RKO (cell line): ENCODE measurements around the gene NDUFA8.

Experiments
- DNase-seq: peaks from one replicate; pipeline ENCODE4 v3.0.0-alpha.2; 2016; ENCODE audit warnings: low spot score

Gene NDUFA8

DNA sequence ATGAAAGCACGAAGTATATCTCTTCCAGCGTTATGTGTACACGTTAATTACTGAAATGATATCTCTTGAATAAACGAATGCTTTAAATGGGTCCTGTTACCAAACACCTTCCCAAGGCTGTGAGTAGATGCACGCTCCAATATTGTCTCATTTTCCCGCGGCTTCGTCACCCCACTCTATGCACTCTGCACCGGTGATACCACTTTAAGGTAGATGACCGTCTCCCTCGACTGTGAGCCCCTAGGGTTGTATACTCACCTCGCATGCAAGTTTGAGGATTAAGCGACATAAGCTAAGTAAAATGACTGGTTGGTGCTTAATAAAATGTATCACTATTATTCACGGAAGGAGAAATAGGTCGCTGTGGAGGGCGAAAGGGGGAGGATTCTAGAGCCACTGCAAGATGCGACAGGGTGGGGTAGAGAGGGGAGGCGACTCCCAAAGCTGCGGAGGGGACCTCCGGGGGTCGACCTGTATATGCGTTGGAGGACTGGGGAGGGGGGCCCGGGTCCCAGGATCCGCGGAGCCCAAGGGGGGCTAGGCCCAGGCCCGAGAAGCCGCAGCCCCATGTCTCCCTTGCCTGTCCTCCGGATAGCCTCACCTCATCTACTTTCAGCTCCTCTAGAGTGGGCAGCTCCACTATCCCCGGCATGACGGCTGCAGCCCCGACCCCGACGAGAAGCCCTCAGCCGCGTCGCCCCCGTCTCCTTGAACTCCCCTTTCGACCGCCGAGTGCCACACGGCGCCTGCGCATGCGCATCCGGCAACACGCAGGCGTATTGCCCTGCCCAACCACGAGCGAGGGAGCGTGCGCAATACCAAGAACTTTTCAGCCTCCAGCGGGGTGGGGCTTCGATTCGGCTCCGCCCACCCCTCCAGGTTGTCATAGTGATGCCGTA lies at the start of gene NDUFA8, which contains the start of gene MORN5:
Gene NDUFA8 (minus strand): TSS at position 754 of the 899 bp plus-strand sequence. CDS start 102 bp downstream, at position 652.
Gene MORN5 (plus strand): TSS at position 883 of the 899 bp plus-strand sequence. CDS start 65 bp downstream, outside the sequence.
- DNase-seq, result peak; percentile 98

GRCh38 chr9:122207096-122207495 lies 47.5 kb upstream of the NDUFA8 start:
- no peak for DNase-seq

GRCh38 chr9:122206118-122207046 lies 46.8 kb upstream of the NDUFA8 start:
- no peak for DNase-seq

- no peak for DNase-seq
Measured at GRCh38 chr9:122205176-122205575, 45.6 kb upstream of the NDUFA8 start.

- no peak for DNase-seq
Measured at GRCh38 chr9:122204491-122204890, 44.9 kb upstream of the NDUFA8 start.

- no peak for DNase-seq
Measured at GRCh38 chr9:122204055-122204454, 44.5 kb upstream of the NDUFA8 start.

DNA sequence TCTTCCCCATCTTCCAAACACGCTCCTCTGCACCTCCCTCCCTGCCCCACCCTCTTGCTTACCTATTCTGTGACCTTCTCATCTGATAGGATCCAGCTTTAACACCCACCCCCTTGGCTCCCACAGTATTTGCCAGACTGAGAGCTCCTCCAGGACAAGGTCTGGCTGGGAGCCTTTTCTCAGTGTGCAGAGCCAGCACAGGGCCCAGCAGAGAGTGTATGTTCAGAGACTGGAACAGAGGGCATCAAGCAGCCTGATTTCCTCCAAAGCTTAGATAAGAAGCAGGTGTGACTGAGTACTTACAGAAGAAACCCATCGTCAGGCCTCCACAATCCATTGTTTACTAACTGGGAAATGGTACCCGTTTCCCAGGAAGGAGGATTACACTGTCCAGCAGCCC lies 42.5 kb upstream of the NDUFA8 start:
- no peak for DNase-seq

DNA sequence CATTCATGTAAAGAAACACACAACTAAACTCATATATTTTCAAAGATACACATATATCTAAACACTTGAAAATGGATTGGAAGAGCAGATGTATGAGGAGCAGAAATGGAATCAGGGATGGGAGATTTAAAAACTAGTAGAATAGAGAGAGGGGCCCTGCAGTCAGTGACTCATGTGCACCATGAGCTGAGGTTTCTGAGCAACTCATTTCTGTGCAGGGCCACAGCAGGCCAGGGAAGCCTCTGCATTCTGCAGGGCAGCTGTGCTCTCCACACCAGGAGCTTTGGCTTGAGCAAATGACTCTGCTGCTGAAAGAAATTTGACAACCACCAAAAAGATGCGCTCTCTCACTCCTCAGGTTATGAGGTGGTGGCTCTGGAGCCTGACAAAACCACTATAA lies 42.1 kb upstream of the NDUFA8 start:
- no peak for DNase-seq

- DNase-seq, result peak; percentile 21
Measured at GRCh38 chr9:122200960-122201595, 41.5 kb upstream of the NDUFA8 start.

GRCh38 chr9:122197882-122198281 lies 38.3 kb upstream of the NDUFA8 start:
- DNase-seq, result no peak

DNA sequence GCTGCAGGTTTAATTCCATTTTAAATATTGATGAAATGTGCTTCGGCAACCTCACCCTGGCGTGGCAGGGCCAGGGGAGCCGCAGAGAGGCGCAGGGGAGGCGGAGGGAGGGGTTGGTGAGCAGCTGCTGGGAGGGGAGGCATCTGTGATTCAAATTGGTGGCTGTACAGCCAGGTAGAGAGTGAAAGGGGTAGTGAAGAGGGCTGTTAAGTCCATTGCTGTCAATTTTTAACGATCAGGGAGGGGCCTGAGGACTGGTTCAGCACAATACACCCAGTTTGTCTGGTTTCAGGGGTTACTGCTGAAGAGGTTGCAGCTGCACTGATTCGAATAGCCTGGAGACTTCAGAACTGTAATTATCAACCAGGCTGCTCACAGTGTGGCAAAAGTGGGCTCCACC lies 37.8 kb upstream of the NDUFA8 start:
- DNase-seq, result no peak

- no peak for DNase-seq
Measured at GRCh38 chr9:122195875-122196274, 36.3 kb upstream of the NDUFA8 start.

DNA sequence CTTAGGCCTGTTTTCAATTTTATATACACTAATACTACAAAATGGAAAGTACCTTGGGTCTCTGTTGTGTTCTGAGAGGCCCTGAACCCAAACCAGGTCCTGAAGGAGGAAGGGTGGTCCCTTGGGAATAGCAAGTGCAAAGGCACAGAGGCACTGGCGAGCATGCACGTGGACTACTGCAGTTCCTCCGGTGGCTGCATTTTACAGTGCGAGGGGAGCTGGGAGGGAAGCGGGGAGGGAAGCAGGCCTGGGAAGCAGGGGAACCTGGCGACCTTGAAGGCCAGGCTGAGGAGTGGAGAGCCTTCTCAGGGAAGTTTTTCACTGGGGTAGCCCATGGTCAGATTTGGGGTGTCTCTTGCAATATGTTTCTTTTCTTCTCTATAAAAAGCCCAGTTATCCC lies 34.1 kb upstream of the NDUFA8 start:
- no peak for DNase-seq

GRCh38 chr9:122192914-122193525 lies 33.4 kb upstream of the NDUFA8 start:
- no peak for DNase-seq

- DNase-seq, result no peak
Measured at GRCh38 chr9:122192261-122192875, 32.8 kb upstream of the NDUFA8 start.

DNA sequence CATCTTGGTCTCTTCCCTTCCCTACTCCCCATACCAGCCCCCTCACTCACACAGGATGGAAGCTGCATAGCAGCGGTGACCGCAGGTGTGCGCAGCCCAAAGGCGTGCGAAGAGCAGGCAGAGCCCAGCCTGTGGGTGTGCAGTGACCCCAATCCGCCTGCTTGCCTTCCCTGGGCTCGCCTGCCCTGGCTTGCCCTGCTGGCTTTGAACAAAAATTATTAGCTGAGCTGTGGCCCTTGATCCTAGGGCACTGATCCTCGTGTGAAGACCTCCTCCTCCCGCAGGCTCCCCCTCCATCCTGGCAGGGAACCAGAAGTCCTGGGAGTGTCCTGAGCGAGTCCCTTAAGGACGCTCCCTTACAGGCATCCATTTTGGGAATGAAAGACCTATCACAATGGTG lies 32.0 kb upstream of the NDUFA8 start:
- no peak for DNase-seq

GRCh38 chr9:122190597-122191381 lies 31.2 kb upstream of the NDUFA8 start:
- DNase-seq, result peak; percentile 77

DNA sequence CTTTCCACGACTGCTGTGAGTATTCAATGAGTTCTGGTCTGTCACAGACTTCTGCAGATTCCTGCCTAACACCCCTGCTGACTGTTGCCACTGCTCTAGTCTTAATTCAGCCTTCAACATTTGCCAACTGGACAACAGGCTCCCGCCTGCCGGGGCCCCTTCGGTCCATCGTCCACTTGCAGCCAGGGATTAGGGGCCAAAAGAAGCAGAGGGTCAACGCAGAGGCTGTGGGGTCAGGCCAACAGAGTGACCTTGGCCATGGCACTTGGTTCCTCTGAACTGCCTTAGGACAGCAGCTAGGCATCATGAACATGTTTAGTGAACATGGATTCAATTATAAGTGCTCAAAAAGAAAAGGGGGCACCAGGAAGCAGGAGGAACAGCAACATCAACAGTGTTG lies 28.8 kb upstream of the NDUFA8 start:
- no peak for DNase-seq

DNA sequence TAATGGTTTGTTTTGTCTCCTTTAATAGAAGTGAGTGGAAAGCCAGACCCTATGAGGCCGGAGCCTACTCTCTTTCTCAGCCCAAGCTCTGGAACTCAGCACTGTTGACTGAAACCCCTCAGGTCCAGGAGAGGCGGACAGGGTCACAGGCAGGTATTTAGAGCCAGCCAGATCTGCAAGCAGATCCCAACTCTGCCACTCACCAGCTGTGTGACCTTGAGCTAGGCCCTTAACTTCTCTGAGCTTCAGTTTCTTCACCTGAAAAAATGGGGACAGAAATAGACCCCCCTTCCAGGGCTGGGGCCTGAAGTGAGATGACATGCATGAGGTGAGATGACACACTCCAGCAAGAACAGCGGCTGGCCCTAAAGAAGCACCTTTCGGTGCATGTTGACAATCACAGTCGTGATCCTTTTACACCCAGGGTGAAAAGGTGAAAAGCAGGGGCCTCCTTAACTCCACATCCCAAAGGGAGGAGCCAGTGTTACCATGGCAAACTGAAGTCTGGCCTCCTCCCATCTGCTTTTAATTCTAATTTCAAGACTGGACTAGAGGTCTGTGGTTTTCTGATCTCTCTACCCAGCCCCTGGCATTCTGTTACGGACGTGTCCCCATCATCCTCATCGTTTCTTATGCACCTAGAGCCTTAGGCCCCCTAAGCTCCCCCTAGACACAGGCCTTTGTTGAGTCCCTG lies 27.3 kb upstream of the NDUFA8 start:
- DNase-seq, result no peak

GRCh38 chr9:122186301-122186700 lies 26.7 kb upstream of the NDUFA8 start:
- no peak for DNase-seq
